Measurements from ENCODE around the gene ZNF483. TPM values are rescaled to one million over a fixed set of nuclear protein-coding genes. Genes with fewer than 3 reads are reported as not detected.
"Not testable (repeated sequence)": the region's sequence is repeated elsewhere in the genome, so short reads cannot be mapped to it uniquely, and the experiment has no call there.

ZNF483 gene
- total RNA-seq, 1 donor from 2014 or later = 2.5 TPM

GRCh38 chr9:111483858-111484571, 41.0 kb upstream of the ZNF483 start, which contains the start of gene ECPAS:
TSS of gene ECPAS (minus strand) at chr9:111484383. CDS start at chr9:111472918, 11,465 bp downstream.
- no peaks in the 10 kb centered on the region for H3K9me3 ChIP-seq (ENCODE audit: insufficient read depth, low read depth, low read length)
- no peaks in the 10 kb centered on the region for H3K27me3 ChIP-seq (ENCODE audit: insufficient read depth, low read length)
- Mint-ChIP-seq H3K4me1 (ENCODE audit: low read depth, unreplicated experiment) (peaks cover 12% of the 10 kb centered on the region), H3K9me3 (ENCODE audit: unreplicated experiment) (peaks cover 4% of the 10 kb centered on the region), H3K4me3 (ENCODE audit: unreplicated experiment) (peak within 1 kb of the TSS; percentile 87), H3K27me3 (ENCODE audit: low read depth, unreplicated experiment) (peaks cover 6% of the 10 kb centered on the region), H3K36me3 (ENCODE audit: low read depth, unreplicated experiment) (no peaks in the 10 kb centered on the region), H3K27ac (ENCODE audit: unreplicated experiment) (peak within 1 kb of the TSS; percentile 34)
- H2AFZ ChIP-seq (ENCODE audit: low read depth, low read length) = peak within 1 kb of the TSS; percentile 71
- H3K36me3 ChIP-seq (ENCODE audit: insufficient read depth, low read length) = no peaks in the 10 kb centered on the region
- peaks cover 4% of the 10 kb centered on the region for H3K4me1 ChIP-seq (ENCODE audit: insufficient read depth, low read length)
- H3K4me2 ChIP-seq (ENCODE audit: low read length) = peak within 1 kb of the TSS; percentile 80
- H4K20me1 ChIP-seq (ENCODE audit: insufficient read depth, low read length) = peaks cover 27% of the 10 kb centered on the region
- H3K9ac ChIP-seq (ENCODE audit: low read length) = peak within 1 kb of the TSS; percentile 94
- H3K4me3 ChIP-seq (ENCODE audit: insufficient read depth, low read depth, low read length) = peak within 1 kb of the TSS; percentile 87
- peak within 1 kb of the TSS; percentile 81 for H3K27ac ChIP-seq (ENCODE audit: low read depth, low read length)
- DNase-seq (ENCODE audit: low read depth) (peak; percentile 69), FAIRE-seq (no peak)
- H3K79me2 ChIP-seq (ENCODE audit: insufficient read depth, low read length) = peaks cover 42% of the 10 kb centered on the region
- TF ChIP-seq EZH2 (IDR thresholded peaks at IDR 0.05; ENCODE audit: insufficient read depth, low read length) (no peak), CTCF (IDR thresholded peaks at IDR 0.05; ENCODE audit: insufficient read depth, low read depth, low read length) (no peak)

DNA sequence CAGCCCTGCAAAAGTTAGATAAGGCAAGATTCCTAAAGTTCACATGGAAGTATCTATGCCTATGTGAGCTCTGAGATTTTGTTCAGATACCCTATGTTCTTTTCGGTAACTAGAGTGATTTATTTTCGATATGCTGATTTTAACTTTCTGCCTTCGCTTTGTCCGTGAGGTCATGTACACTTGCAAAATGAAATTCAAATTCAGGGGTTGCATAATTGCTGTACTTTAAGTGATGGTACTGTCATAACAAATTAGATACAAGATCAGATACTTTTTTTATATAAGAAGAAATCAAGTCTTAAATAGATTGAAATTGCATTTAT, 40.4 kb upstream of the ZNF483 start:
- FAIRE-seq = no peak
- Histone ChIP-seq H3K4me3 (ENCODE audit: insufficient read depth, low read depth, low read length) (peak overlapping the region; percentile 67), H3K4me1 (ENCODE audit: insufficient read depth, low read length) (peaks cover 4% of the 10 kb centered on the region), H3K79me2 (ENCODE audit: insufficient read depth, low read length) (peaks cover 36% of the 10 kb centered on the region), H4K20me1 (ENCODE audit: insufficient read depth, low read length) (peaks cover 23% of the 10 kb centered on the region), H3K27ac (ENCODE audit: low read depth, low read length) (peak overlapping the region; percentile 81), H3K4me2 (ENCODE audit: low read length) (peak overlapping the region; percentile 80), H3K27me3 (ENCODE audit: insufficient read depth, low read length) (no peaks in the 10 kb centered on the region), H2AFZ (ENCODE audit: low read depth, low read length) (peak overlapping the region; percentile 71), H3K9ac (ENCODE audit: low read length) (peak overlapping the region; percentile 94), H3K36me3 (ENCODE audit: insufficient read depth, low read length) (no peaks in the 10 kb centered on the region), H3K9me3 (ENCODE audit: insufficient read depth, low read depth, low read length) (no peaks in the 10 kb centered on the region)
- Mint-ChIP-seq H3K27ac (ENCODE audit: unreplicated experiment) (peak overlapping the region; percentile 34), H3K4me3 (ENCODE audit: unreplicated experiment) (peak overlapping the region; percentile 87), H3K27me3 (ENCODE audit: low read depth, unreplicated experiment) (peaks cover 6% of the 10 kb centered on the region), H3K36me3 (ENCODE audit: low read depth, unreplicated experiment) (no peaks in the 10 kb centered on the region), H3K4me1 (ENCODE audit: low read depth, unreplicated experiment) (peaks cover 12% of the 10 kb centered on the region), H3K9me3 (ENCODE audit: unreplicated experiment) (peaks cover 4% of the 10 kb centered on the region)
- no peak for DNase-seq (ENCODE audit: low read depth)
- no peak for TF ChIP-seq CTCF (IDR thresholded peaks at IDR 0.05; ENCODE audit: insufficient read depth, low read depth, low read length)
- no peak for TF ChIP-seq EZH2 (IDR thresholded peaks at IDR 0.05; ENCODE audit: insufficient read depth, low read length)

DNA sequence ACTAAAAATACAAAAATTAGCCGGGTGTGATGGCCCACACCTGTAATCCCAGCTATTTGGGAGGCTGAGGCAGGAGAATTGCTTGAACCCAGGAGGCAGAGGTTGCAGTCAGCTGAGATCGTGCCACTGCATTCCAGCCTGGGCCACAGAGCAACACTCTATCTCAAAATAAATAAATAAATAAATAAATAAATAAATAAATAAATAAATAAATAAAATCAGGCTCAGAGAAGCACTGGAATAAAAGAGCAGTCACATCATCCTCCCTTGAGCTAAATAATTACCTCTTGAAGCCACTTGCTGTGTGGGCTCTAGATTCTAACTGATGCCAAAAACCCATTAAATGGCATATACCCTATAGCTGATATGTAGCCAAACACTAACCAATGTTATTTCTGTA, 27.8 kb upstream of the ZNF483 start:
- not testable (repeated sequence) for H3K9me3 Mint-ChIP-seq (ENCODE audit: unreplicated experiment); H3K79me2 ChIP-seq (ENCODE audit: insufficient read depth, low read length); H3K9ac ChIP-seq (ENCODE audit: low read length); H3K27ac ChIP-seq (ENCODE audit: low read depth, low read length); H3K27me3 Mint-ChIP-seq (ENCODE audit: low read depth, unreplicated experiment); FAIRE-seq; H3K4me3 Mint-ChIP-seq (ENCODE audit: unreplicated experiment); DNase-seq (ENCODE audit: low read depth); H3K4me2 ChIP-seq (ENCODE audit: low read length); H3K36me3 Mint-ChIP-seq (ENCODE audit: low read depth, unreplicated experiment); H3K4me3 ChIP-seq (ENCODE audit: insufficient read depth, low read depth, low read length); H3K27ac Mint-ChIP-seq (ENCODE audit: unreplicated experiment); H3K27me3 ChIP-seq (ENCODE audit: insufficient read depth, low read length); H3K36me3 ChIP-seq (ENCODE audit: insufficient read depth, low read length); H3K4me1 ChIP-seq (ENCODE audit: insufficient read depth, low read length); H3K4me1 Mint-ChIP-seq (ENCODE audit: low read depth, unreplicated experiment); H4K20me1 ChIP-seq (ENCODE audit: insufficient read depth, low read length); H3K9me3 ChIP-seq (ENCODE audit: insufficient read depth, low read depth, low read length); H2AFZ ChIP-seq (ENCODE audit: low read depth, low read length)
